Measurements from ENCODE around the gene OSBPL10.
"Not testable (repeated sequence)": the region's sequence is repeated elsewhere in the genome, so short reads cannot be mapped to it uniquely, and the experiment has no call there.

OSBPL10 gene

DNA sequence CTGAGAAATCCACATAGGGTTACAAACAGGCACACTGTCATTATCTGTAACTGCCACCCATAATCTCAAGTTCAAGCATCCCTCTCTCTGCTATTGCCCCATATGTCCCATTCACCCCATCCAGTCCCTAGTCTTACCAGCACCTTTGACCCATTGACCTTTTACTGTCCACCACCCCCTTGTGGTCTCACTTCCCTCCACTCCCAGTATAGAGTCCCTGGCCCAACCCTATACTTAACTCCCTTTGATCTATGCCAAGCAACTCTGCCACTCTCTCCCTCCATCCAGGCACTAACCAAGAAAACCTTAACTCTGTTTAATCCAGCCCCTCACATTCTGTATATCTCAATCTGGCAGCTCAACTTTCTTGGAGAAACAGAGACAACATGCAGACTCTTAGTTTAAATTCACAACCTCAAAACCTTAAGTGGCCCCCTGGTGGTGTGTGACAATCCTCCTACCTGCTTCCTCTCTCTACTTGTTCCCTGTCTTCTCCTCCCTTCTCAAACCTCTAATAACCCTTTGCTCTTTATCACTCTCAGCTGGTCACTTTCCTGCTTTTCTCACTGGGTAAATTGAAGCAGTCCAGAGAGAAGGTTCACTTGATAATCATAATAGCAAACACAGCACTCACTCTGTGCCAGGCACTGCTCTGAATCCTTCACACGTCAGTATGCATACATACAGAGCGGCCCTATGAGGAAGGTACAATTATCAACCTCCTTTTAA, 285.6 kb downstream of the OSBPL10 start:
- Histone ChIP-seq H3K27ac (no peak overlapping the region), H3K4me3 (no peak overlapping the region)
- DNase-seq (ENCODE audit: low spot score), result no peak
- TF ChIP-seq, protein P1, sequence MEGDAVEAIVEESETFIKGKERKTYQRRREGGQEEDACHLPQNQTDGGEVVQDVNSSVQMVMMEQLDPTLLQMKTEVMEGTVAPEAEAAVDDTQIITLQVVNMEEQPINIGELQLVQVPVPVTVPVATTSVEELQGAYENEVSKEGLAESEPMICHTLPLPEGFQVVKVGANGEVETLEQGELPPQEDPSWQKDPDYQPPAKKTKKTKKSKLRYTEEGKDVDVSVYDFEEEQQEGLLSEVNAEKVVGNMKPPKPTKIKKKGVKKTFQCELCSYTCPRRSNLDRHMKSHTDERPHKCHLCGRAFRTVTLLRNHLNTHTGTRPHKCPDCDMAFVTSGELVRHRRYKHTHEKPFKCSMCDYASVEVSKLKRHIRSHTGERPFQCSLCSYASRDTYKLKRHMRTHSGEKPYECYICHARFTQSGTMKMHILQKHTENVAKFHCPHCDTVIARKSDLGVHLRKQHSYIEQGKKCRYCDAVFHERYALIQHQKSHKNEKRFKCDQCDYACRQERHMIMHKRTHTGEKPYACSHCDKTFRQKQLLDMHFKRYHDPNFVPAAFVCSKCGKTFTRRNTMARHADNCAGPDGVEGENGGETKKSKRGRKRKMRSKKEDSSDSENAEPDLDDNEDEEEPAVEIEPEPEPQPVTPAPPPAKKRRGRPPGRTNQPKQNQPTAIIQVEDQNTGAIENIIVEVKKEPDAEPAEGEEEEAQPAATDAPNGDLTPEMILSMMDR (IDR thresholded peaks at IDR 0.05), result no peak

DNA sequence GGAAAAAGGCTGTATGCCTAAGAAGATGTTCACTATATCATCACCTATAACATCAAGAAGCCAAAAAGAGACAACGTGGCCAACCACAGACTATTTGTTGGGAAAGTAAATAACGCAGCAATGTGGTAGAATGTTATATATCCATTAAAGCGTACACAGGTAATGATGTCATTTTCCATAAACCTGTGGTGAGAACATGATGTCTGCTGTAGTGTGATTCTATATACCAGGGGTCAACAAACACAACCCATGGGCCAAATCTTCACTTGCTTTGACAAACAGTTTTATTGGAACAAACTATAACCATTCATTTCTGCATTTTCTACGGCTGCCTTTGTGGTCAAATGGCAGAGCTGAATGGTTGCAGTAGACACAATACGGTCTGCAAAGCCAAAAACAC, 287.7 kb downstream of the OSBPL10 start:
- DNase-seq (ENCODE audit: low spot score), result no peak
- H3K27ac ChIP-seq, result no peak overlapping the region
- H3K4me3 ChIP-seq, result no peak overlapping the region
- TF ChIP-seq, protein P1 (IDR thresholded peaks at IDR 0.05), result no peak

GRCh38 chr3:31692751-31693150, 288.3 kb downstream of the OSBPL10 start:
- H3K27ac ChIP-seq, result no peak overlapping the region
- TF ChIP-seq, protein P1 (IDR thresholded peaks at IDR 0.05), result no peak
- DNase-seq (ENCODE audit: low spot score), result no peak
- H3K4me3 ChIP-seq, result no peak overlapping the region

DNA sequence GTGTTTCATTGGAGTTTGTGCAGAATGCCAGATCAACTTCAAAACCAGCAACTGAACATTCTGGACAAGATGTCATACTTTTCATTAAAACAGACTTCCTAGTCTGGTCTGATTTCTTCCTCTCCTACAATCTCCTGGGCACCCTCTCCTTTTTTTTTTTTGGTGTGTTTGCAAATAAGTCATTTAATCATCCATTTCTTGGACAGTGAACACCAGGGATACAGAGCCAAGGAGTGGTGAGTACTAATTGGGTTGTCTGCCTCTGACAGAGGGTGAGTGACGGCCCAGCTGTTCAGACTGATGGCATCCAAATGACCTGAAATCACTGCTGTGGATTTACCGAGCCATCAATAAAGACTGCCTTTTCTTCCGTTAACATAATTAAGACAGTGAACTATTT, 290.3 kb downstream of the OSBPL10 start:
- no peak overlapping the region for H3K4me3 ChIP-seq
- TF ChIP-seq, protein P1 (IDR thresholded peaks at IDR 0.05), result no peak
- no peak for DNase-seq (ENCODE audit: low spot score)
- no peak overlapping the region for H3K27ac ChIP-seq

- DNase-seq (ENCODE audit: low spot score); H3K27ac ChIP-seq; H3K4me3 ChIP-seq: not testable (repeated sequence)
These were observed 291.5 kb downstream of the OSBPL10 start for GRCh38 chr3:31689523-31689922.

DNA sequence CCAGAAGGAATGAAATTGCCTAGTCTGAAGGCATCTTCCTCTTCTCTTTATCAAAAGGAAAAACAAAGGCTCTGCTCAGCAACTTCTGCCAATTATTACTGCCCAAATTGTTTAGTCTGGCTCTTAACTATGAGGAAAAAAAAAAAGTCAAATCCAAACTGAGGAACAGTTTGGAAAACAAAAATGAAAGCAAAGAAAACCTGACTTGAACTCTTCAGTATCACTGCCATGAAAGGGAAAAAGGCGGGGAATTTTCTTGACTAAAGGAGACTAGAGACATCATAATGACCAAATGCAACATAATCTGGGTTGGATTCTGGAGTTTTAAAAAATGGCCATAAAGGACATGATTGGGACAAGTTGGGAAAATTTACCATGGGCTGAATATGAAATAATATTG, 292.1 kb downstream of the OSBPL10 start:
- no peak for DNase-seq (ENCODE audit: low spot score)
- Histone ChIP-seq H3K4me3 (no peak overlapping the region), H3K27ac (peak overlapping the region in 1 of 2 donors; percentile 41)
- TF ChIP-seq, protein P1 (IDR thresholded peaks at IDR 0.05), result no peak

GRCh38 chr3:31687020-31687802, 293.9 kb downstream of the OSBPL10 start:
- DNase-seq (ENCODE audit: low spot score), result no peak
- no peak overlapping the region for H3K27ac ChIP-seq
- no peak overlapping the region for H3K4me3 ChIP-seq
- TF ChIP-seq, protein P1 (IDR thresholded peaks at IDR 0.05), result no peak
